ENCODE data around the gene ELOVL6. TPM values are rescaled to one million over a fixed set of nuclear protein-coding genes. Genes with fewer than 3 reads are reported as not detected.

ELOVL6 gene
- total and polyA plus RNA-seq, 9 of the 15 experiments (the other 6 are each of a cell fraction or from before 2014, with no cell fraction given) = 18.3 to 82.6 (median 46.0) TPM

DNA sequence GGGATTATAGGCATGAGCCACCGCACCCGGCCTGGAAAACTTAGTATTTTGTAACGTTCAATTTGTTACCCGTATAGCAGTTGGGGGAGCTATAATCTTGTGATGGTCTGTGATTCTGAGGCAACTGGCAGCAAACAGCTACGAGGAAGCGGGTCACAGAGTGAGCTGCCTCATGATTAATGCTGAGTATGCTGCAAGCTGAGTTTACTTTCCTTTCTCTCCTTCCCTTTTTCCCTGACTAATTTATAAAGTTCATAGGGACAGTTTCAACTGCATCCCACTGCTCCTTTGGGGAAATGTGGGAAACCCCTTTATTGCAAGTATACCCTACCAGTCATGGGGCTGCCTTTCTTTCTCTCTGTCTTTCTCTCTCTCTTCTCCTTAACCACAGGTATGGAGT lies 17.7 kb upstream of the ELOVL6 start:
- Histone ChIP-seq H4K20me1 (replicated peaks; ENCODE audit: control insufficient read depth, insufficient read depth, low read length) (no peaks in the 10 kb centered on the region), H2AFZ (ENCODE audit: low read depth, low read length) (no peak overlapping the region), H3K9me1 (ENCODE audit: control insufficient read depth, insufficient read depth, low read length) (no peaks in the 10 kb centered on the region), H3K9me3 (replicated peaks; ENCODE audit: control insufficient read depth, insufficient read depth, low read depth, low read length) (no peaks in the 10 kb centered on the region; the same call in 1 of the 2 replicates), H3K4me2 (ENCODE audit: insufficient read depth, low read length) (no peak overlapping the region), H3K27ac (ENCODE audit: extremely low read depth, low read depth, low read length) (no peak overlapping the region), H3K9ac (ENCODE audit: insufficient read depth in 1 of 2, low read depth in 2 of 2, low read length in 2 of 2) (no peak overlapping the region), H3K36me3 (ENCODE audit: control insufficient read depth, insufficient read depth, low read length) (no peaks in the 10 kb centered on the region), H3K4me1 (replicated peaks in 1 of 2; ENCODE audit: control insufficient read depth in 2 of 2, insufficient read depth in 2 of 2, low read length in 2 of 2) (no peaks in the 10 kb centered on the region), H3K27me3 (ENCODE audit: control insufficient read depth in 2 of 2, insufficient read depth in 2 of 2, low read length in 2 of 2) (no peaks in the 10 kb centered on the region), H3K79me2 (ENCODE audit: control insufficient read depth, insufficient read depth, low read length) (no peaks in the 10 kb centered on the region), H3K4me3 (no peak overlapping the region)
- no peak for FAIRE-seq
- in situ Hi-C loops (cut with MboI) (no loop called here), intact Hi-C loops (cut with micrococcal nuclease) (loop anchor here (10.0 kb wide), 1 partner anchor 299 kb away; no protein-coding TSS in a partner anchor)
- POLR2A ChIA-PET = interaction anchor here (0.6 to 0.7 kb wide), 2 partner anchors 17 to 48 kb away, joined by 3 to 5 read pairs; no protein-coding TSS in a partner anchor
- CTCF ChIA-PET (ENCODE audit: low intra/inter-chr PET ratio) = no interaction called here
- no peak for DNase-seq (ENCODE audit: extremely low read depth in 1 of 4, low spot score in 3 of 4)
- BruUV-seq (replicated peaks) = no TSS peak
- TF ChIP-seq, protein P1, sequence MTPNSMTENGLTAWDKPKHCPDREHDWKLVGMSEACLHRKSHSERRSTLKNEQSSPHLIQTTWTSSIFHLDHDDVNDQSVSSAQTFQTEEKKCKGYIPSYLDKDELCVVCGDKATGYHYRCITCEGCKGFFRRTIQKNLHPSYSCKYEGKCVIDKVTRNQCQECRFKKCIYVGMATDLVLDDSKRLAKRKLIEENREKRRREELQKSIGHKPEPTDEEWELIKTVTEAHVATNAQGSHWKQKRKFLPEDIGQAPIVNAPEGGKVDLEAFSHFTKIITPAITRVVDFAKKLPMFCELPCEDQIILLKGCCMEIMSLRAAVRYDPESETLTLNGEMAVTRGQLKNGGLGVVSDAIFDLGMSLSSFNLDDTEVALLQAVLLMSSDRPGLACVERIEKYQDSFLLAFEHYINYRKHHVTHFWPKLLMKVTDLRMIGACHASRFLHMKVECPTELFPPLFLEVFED (CRISPR knock-in tag; conservative IDR thresholded peaks at IDR 0.05) = no peak
- TF ChIP-seq CEBPG (CRISPR knock-in tag; IDR thresholded peaks at IDR 0.05) = no peak
- no peak for TF ChIP-seq CEBPG (tag; conservative IDR thresholded peaks at IDR 0.05 in 1 of 2, IDR thresholded peaks at IDR 0.05 in 1 of 2)
- TF ChIP-seq, protein P2, sequence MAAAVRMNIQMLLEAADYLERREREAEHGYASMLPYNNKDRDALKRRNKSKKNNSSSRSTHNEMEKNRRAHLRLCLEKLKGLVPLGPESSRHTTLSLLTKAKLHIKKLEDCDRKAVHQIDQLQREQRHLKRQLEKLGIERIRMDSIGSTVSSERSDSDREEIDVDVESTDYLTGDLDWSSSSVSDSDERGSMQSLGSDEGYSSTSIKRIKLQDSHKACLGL (CRISPR knock-in tag; IDR thresholded peaks at IDR 0.05; ENCODE audit: borderline replicate concordance, poor library complexity, severe bottlenecking) = no peak
- no peak for TF ChIP-seq CTBP1 (IDR thresholded peaks at IDR 0.05; ENCODE audit: borderline replicate concordance)
- no peak for TF ChIP-seq WHSC1 (IDR thresholded peaks at IDR 0.05; ENCODE audit: low read length)
- TF ChIP-seq MYNN (IDR thresholded peaks at IDR 0.05) = no peak
- no peak for TF ChIP-seq MYNN (CRISPR knock-in tag; IDR thresholded peaks at IDR 0.05)
- no peak for TF ChIP-seq POLR2A (conservative IDR thresholded peaks at IDR 0.05)
- TF ChIP-seq CUX1 (CRISPR knock-in tag; IDR thresholded peaks at IDR 0.05) = no peak
- 35% methylated on average over 6 of the region's 6 CpGs for WGBS (ENCODE audit: insufficient coverage, low coverage, missing lambda C conversion rate)
- no peak for ATAC-seq
